Colonic mucosa (tissue), 4 donors: ENCODE results near the gene MAP7D2. TPM values are rescaled to one million over a fixed set of nuclear protein-coding genes. Genes with fewer than 3 reads are reported as not detected.

Experiments
- DNase-seq: peaks from one replicate; pipeline ENCODE4 v3.0.0-alpha.2; 2020
- H3K27ac ChIP-seq: fragments of 200-600 bp; one replicate; pipeline ENCODE4 v1.8.0; 2021
- H3K27me3 ChIP-seq: fragments of 200-600 bp; one replicate; pipeline ENCODE4 v1.8.0; 2021
- H3K36me3 ChIP-seq: fragments of 200-600 bp; one replicate; pipeline ENCODE4 v1.8.0; 2021
- H3K4me1 ChIP-seq: fragments of 200-600 bp; one replicate; pipeline ENCODE4 v1.8.0; 2021; ENCODE audit warnings: mild to moderate bottlenecking
- H3K4me3 ChIP-seq: fragments of 200-600 bp; one replicate; pipeline ENCODE4 v1.8.0; 2021
- H3K9ac ChIP-seq, 2 donors: one replicate each; pipeline ENCODE4 v1.7.0; 2013; ENCODE audit warnings: control low read depth in 2 of 2, low read depth in 2 of 2, low read length in 2 of 2
- H3K9me3 ChIP-seq: fragments of 200-600 bp; one replicate; pipeline ENCODE4 v1.8.0; 2021
- intact Hi-C: fragments of 100-400 bp; cut with DNase I; formaldehyde crosslinking; loops from one replicate; pipeline ENCODE4 v1.14.1; 2022
- microRNA-seq: library from miRNA; unstranded; fragments of <30 nt; microRNA quantifications from one replicate; pipeline ENCODE4, GENCODE V29; 2019
- total RNA-seq, 2 donors: library from RNA; stranded (reverse); fragmentation: NEBNext Ultra II Directional in 1 of 2; extraction: Animal tissue kit (Norgen Biotek cat#: 25700) in 1 of 2; gene quantifications; one replicate each; pipeline ENCODE4 v1.2.1, GENCODE V29; 2021
- TF ChIP-seq, protein P1 (sequence below): fragments of 200-600 bp; IDR thresholded peaks from one replicate; pipeline ENCODE4 v1.8.0; 2022; ENCODE audit warnings: antibody characterized with exemption, mild to moderate bottlenecking
- donor health status: healthy.
- donor health status: DM: no; HTN: no; CAD: no.
- donor health status: DM: no; HTN: no; CAD: no.

MAP7D2 gene
- total RNA-seq, 2 donors from 2014 or later, result 2.1 to 2.4 TPM

DNA sequence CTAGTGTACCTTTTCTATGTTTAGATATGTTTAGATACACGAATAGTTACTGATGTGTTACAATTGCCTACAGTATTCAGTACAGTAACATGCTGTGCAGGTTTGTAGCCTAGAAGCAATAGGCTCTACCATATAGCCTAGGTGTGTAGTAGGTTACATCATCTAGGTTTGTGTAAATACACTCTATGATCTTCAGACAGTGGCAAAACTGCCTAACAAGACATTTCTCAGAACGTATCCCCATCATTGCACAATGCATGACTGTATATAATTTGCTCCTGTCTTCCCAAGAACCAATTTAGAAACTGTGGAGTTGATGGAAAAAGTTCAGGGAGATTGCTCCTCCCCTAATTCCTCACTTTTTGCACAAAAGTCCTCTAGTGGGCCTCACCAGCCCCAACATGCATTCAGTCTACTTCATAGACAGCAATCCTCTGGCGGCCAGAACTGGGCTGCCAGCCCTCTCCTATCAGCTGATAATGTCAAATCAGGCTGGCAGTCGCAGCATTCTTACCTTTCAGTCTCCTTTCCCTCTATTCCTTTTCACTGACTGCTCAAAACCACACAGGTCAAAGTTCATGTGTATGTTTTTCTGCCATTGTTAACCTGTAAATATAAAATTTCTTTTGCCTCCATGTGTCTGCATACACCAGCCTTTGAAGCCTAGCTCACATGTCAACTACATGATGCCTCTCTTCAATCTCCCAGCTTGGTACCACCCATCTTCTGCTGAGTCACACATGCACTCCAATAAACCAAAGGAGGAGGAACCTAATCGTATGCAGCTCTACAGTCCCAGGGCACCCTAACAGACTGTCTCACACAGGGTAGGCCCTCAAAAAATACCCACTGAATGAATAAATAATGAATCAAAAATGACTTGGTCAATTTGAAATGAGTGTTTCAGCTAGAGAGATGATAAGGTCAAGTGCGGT lies 157.9 kb downstream of the MAP7D2 start:
- Histone ChIP-seq H3K27me3 (no peaks in the 10 kb centered on the region), H3K4me3 (no peak overlapping the region), H3K4me1 (no peaks in the 10 kb centered on the region), H3K9ac (no peak overlapping the region), H3K36me3 (no peaks in the 10 kb centered on the region), H3K9me3 (no peaks in the 10 kb centered on the region), H3K27ac (no peak overlapping the region)
- DNase-seq, result no peak
- intact Hi-C loops, result no loop called here
- TF ChIP-seq, protein P1, sequence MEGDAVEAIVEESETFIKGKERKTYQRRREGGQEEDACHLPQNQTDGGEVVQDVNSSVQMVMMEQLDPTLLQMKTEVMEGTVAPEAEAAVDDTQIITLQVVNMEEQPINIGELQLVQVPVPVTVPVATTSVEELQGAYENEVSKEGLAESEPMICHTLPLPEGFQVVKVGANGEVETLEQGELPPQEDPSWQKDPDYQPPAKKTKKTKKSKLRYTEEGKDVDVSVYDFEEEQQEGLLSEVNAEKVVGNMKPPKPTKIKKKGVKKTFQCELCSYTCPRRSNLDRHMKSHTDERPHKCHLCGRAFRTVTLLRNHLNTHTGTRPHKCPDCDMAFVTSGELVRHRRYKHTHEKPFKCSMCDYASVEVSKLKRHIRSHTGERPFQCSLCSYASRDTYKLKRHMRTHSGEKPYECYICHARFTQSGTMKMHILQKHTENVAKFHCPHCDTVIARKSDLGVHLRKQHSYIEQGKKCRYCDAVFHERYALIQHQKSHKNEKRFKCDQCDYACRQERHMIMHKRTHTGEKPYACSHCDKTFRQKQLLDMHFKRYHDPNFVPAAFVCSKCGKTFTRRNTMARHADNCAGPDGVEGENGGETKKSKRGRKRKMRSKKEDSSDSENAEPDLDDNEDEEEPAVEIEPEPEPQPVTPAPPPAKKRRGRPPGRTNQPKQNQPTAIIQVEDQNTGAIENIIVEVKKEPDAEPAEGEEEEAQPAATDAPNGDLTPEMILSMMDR, result no peak

DNA sequence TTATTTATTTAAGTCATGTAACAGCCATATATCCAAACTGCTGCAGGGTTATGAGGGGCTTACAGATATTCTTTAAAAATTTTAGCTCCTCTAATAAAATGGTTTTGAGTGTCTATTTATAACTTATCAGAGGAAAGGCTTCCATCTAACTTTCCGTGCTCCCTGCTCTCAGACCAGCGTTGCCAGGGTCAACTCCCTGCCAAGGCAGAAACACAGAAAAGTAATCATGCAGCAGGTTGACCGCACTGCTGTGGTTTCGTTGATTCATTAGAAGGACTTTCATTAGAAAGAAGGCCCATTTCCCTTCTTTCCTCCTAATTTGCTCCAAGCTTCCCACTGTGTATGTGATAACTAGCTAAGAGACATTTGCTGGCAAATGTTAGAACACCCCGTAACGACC lies 159.8 kb downstream of the MAP7D2 start:
- intact Hi-C loops, result no loop called here
- no peak for DNase-seq
- no peaks in the 10 kb centered on the region for H3K27me3 ChIP-seq

More for the DNA sequence above, 159.8 kb downstream of the MAP7D2 start:
- no peak overlapping the region for H3K27ac ChIP-seq
- no peaks in the 10 kb centered on the region for H3K4me1 ChIP-seq
- H3K36me3 ChIP-seq, result no peaks in the 10 kb centered on the region
- no peaks in the 10 kb centered on the region for H3K9me3 ChIP-seq
- no peak overlapping the region for H3K9ac ChIP-seq
- TF ChIP-seq, protein P1, result no peak
- H3K4me3 ChIP-seq, result no peak overlapping the region

Small RNA genes lying within 50 kb of the gene (microRNA-seq; reads per million reads assigned to microRNA genes)
- 56.8 reads per million, percentile 46 among the genes with 10 or more reads in this experiment for gene MIR23C

Other genes with a start within 250 kb of the MAP7D2 start
- 10 to 100 TPM; 57.8 to 77.3 TPM for gene SH3KBP1, start 229.3 kb downstream of the MAP7D2 start, total RNA-seq
- 10 to 100 TPM; 11.0 to 14.9 TPM for gene BCLAF3, start 125.8 kb downstream of the MAP7D2 start, total RNA-seq
- 100 to 1,000 TPM; 106 to 149 TPM for gene EIF1AX, start 24.9 kb upstream of the MAP7D2 start, total RNA-seq
- 100 to 1,000 TPM in 1 of 2 donors, 10 to 100 TPM in 1; 77.0 to 110 TPM for gene RPS6KA3, start 150.0 kb upstream of the MAP7D2 start, total RNA-seq